ENCODE measurements around the gene RGS18.

GRCh38 chr1:192175971-192176370 is 17.7 kb downstream of the RGS18 start:
- no peak for TF ChIP-seq MTA1 (CRISPR knock-in tag; IDR thresholded peaks at IDR 0.05; ENCODE audit: borderline replicate concordance)
- no peak for TF ChIP-seq HNRNPUL1 (IDR thresholded peaks at IDR 0.05; ENCODE audit: low read depth, low read length)
- TF ChIP-seq POLR2A (IDR thresholded peaks at IDR 0.05; ENCODE audit: insufficient read depth in 1 of 2, low read depth in 2 of 2, low read length in 2 of 2) = no peak
- no peak for TF ChIP-seq TBX3 (IDR thresholded peaks at IDR 0.05; ENCODE audit: borderline replicate concordance)
- no peak for TF ChIP-seq PCBP2 (optimal IDR thresholded peaks at IDR 0.05; ENCODE audit: low read depth, low read length, poor library complexity, severe bottlenecking)
- no peak for TF ChIP-seq ARID5B (CRISPR knock-in tag; IDR thresholded peaks at IDR 0.05)
- TF ChIP-seq TFAP4 (IDR thresholded peaks at IDR 0.05; ENCODE audit: borderline replicate concordance, low read depth) = no peak
- TF ChIP-seq ZNF230 (CRISPR knock-in tag; IDR thresholded peaks at IDR 0.05) = no peak
- TF ChIP-seq ZNF317 (CRISPR knock-in tag; IDR thresholded peaks at IDR 0.05) = no peak
- no peak for TF ChIP-seq TCF12 (IDR thresholded peaks at IDR 0.05)
- no peak for TF ChIP-seq TCF12 (CRISPR knock-in tag; IDR thresholded peaks at IDR 0.05)
- no peak for TF ChIP-seq SMAD9 (CRISPR knock-in tag; IDR thresholded peaks at IDR 0.05)
